ENCODE results near the gene PHPT1. TPM values are rescaled to one million over a fixed set of nuclear protein-coding genes. Genes with fewer than 3 reads are reported as not detected.
"Not testable (repeated sequence)": the region's sequence is repeated elsewhere in the genome, so short reads cannot be mapped to it uniquely, and the experiment has no call there.

PHPT1 gene
- total and polyA plus RNA-seq, 2 of the 13 experiments (the other 11 are each of a cell fraction or from before 2014, with no cell fraction given) = 189 to 192 TPM

- TF ChIP-seq, protein P1, sequence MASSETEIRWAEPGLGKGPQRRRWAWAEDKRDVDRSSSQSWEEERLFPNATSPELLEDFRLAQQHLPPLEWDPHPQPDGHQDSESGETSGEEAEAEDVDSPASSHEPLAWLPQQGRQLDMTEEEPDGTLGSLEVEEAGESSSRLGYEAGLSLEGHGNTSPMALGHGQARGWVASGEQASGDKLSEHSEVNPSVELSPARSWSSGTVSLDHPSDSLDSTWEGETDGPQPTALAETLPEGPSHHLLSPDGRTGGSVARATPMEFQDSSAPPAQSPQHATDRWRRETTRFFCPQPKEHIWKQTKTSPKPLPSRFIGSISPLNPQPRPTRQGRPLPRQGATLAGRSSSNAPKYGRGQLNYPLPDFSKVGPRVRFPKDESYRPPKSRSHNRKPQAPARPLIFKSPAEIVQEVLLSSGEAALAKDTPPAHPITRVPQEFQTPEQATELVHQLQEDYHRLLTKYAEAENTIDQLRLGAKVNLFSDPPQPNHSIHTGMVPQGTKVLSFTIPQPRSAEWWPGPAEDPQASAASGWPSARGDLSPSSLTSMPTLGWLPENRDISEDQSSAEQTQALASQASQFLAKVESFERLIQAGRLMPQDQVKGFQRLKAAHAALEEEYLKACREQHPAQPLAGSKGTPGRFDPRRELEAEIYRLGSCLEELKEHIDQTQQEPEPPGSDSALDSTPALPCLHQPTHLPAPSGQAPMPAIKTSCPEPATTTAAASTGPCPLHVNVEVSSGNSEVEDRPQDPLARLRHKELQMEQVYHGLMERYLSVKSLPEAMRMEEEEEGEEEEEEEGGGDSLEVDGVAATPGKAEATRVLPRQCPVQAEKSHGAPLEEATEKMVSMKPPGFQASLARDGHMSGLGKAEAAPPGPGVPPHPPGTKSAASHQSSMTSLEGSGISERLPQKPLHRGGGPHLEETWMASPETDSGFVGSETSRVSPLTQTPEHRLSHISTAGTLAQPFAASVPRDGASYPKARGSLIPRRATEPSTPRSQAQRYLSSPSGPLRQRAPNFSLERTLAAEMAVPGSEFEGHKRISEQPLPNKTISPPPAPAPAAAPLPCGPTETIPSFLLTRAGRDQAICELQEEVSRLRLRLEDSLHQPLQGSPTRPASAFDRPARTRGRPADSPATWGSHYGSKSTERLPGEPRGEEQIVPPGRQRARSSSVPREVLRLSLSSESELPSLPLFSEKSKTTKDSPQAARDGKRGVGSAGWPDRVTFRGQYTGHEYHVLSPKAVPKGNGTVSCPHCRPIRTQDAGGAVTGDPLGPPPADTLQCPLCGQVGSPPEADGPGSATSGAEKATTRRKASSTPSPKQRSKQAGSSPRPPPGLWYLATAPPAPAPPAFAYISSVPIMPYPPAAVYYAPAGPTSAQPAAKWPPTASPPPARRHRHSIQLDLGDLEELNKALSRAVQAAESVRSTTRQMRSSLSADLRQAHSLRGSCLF (CRISPR knock-in tag; IDR thresholded peaks at IDR 0.05; ENCODE audit: borderline replicate concordance) = 0 out of 2 replicates have a peak, but pooled peaks have one; percentile 45
- TF ChIP-seq AGO1 (IDR thresholded peaks at IDR 0.05; ENCODE audit: low read depth, low read length, poor library complexity, severe bottlenecking) = peak; percentile 97
- TF ChIP-seq ZNF574 (CRISPR knock-in tag; IDR thresholded peaks at IDR 0.05) = 0 out of 2 replicates have a peak, but pooled peaks have one; percentile 33
- not testable (repeated sequence) for TF ChIP-seq SOX6, NR2F6 (IDR thresholded peaks at IDR 0.05)
- TF ChIP-seq SOX6 (CRISPR knock-in tag; IDR thresholded peaks at IDR 0.05) = peak; percentile 41; the same call in 1 of the 2 replicates
- peak; percentile 54; the same call in 1 of the 2 replicates for TF ChIP-seq ZBTB7B (CRISPR knock-in tag; IDR thresholded peaks at IDR 0.05)
- peak; percentile 53; the same call in 1 of the 2 replicates for TF ChIP-seq TSC22D2 (CRISPR knock-in tag; IDR thresholded peaks at IDR 0.05; ENCODE audit: borderline replicate concordance)
- peak; percentile 29; the same call in 1 of the 2 replicates for TF ChIP-seq ZNF629 (CRISPR knock-in tag; conservative IDR thresholded peaks at IDR 0.05)
- TF ChIP-seq ZNF609 (CRISPR knock-in tag; IDR thresholded peaks at IDR 0.05; ENCODE audit: borderline replicate concordance) = peak; percentile 46; the same call in 1 of the 2 replicates
- TF ChIP-seq ZNF883 (CRISPR knock-in tag; IDR thresholded peaks at IDR 0.05; ENCODE audit: not compliant biosample characterization) = peak; percentile 39
- peak; percentile 95 for TF ChIP-seq ZNF326 (CRISPR knock-in tag; IDR thresholded peaks at IDR 0.05; ENCODE audit: borderline replicate concordance)
- peak; percentile 14; the same call in 1 of the 2 replicates for TF ChIP-seq MEIS2 (CRISPR knock-in tag; IDR thresholded peaks at IDR 0.05)
- TF ChIP-seq ZNF501 (CRISPR knock-in tag; IDR thresholded peaks at IDR 0.05) = peak; percentile 32; the same call in 1 of the 2 replicates
- 0 out of 2 replicates have a peak, but pooled peaks have one; percentile 16 for TF ChIP-seq NFKBIZ (CRISPR knock-in tag; IDR thresholded peaks at IDR 0.05)
- TF ChIP-seq NR2F6 (CRISPR knock-in tag; IDR thresholded peaks at IDR 0.05) = 0 out of 2 replicates have a peak, but pooled peaks have one; percentile 9
Measured at GRCh38 chr9:136842380-136842948, 6.7 kb upstream of the PHPT1 start, which contains the start of gene AJM1 (continued).

Measured in HepG2 (cell line).